Measurements from ENCODE around the gene ZNF554.

DNA sequence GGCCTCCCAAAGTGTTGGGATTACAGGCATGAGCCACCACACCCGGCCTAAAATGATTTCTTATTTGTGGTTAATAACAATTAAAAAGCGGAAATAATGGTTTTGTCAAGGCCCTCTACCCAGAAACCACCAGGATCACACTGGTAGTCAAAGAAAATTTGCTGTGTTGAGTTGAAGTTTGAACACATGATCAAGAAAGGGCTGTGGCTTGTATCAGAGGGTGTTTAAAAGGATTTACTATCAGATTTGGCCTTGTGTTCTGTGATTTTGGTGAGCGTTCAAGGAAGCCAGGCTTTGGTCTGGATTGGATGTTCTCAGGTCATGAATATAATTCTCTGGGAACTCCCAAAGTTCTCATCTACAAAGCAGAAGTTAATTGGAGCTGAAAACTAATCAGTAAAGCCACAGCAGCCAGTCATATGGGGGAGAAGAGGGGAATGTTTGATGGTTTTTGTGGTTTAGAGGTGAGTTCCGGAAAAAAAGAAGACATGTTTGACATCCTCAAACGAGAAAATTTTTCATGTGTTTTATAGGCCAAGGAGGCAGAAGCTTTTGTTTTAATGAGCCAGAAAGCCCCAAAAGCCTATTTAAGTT is 36.9 kb downstream of the ZNF554 start:
- TF ChIP-seq, protein P1, sequence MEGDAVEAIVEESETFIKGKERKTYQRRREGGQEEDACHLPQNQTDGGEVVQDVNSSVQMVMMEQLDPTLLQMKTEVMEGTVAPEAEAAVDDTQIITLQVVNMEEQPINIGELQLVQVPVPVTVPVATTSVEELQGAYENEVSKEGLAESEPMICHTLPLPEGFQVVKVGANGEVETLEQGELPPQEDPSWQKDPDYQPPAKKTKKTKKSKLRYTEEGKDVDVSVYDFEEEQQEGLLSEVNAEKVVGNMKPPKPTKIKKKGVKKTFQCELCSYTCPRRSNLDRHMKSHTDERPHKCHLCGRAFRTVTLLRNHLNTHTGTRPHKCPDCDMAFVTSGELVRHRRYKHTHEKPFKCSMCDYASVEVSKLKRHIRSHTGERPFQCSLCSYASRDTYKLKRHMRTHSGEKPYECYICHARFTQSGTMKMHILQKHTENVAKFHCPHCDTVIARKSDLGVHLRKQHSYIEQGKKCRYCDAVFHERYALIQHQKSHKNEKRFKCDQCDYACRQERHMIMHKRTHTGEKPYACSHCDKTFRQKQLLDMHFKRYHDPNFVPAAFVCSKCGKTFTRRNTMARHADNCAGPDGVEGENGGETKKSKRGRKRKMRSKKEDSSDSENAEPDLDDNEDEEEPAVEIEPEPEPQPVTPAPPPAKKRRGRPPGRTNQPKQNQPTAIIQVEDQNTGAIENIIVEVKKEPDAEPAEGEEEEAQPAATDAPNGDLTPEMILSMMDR (IDR thresholded peaks at IDR 0.05), result no peak
- TF ChIP-seq EP300 (IDR thresholded peaks at IDR 0.05) (no peak), POLR2A (IDR thresholded peaks at IDR 0.05) (no peak)
